OCI-LY3 (cell line): ENCODE measurements around the gene ERBB3.

ENCODE experiments used
- H2AFZ ChIP-seq: fragments of 200-600, 300-600 bp; shearing (Covaris generic); 2 replicates; pipeline ENCODE4 v1.6.0; 2014; ENCODE audit warnings: antibody characterized with exemption, low read depth, low read length
- H3K27ac ChIP-seq: fragments of 200-600, 300-600 bp; sonication (generic); 2 replicates; pipeline ENCODE4 v1.5.1; 2014; ENCODE audit warnings: mild to moderate bottlenecking, low read length, moderate library complexity, mixed read lengths
- H3K27me3 ChIP-seq: fragments of 200-600, 300-600 bp; sonication (generic); 2 replicates; pipeline ENCODE4 v1.6.1; 2014; ENCODE audit warnings: low read depth, low read length, mixed read lengths
- H3K36me3 ChIP-seq: fragments of 200-600, 300-600 bp; sonication (generic); replicated peaks from 2 replicates; pipeline ENCODE3; 2014; ENCODE audit warnings: low read depth, low read length, mixed read lengths
- H3K4me1 ChIP-seq: fragments of 300-600, 200-600 bp; sonication (generic); 2 replicates; pipeline ENCODE4 v1.6.1; 2014; ENCODE audit warnings: low read length, mixed read lengths
- H3K4me2 ChIP-seq: fragments of 200-600, 300-600 bp; sonication (generic); 2 replicates; pipeline ENCODE4 v1.6.1; 2014; ENCODE audit warnings: low read length, mixed read lengths
- H3K4me3 ChIP-seq: fragments of 300-600, 200-600 bp; sonication (generic); 2 replicates; pipeline ENCODE4 v1.5.1; 2014; ENCODE audit warnings: antibody characterized with exemption, mild to moderate bottlenecking, low read length, moderate library complexity
- H3K79me2 ChIP-seq: fragments of 300-600, 200-600 bp; shearing (Covaris generic); 2 replicates; pipeline ENCODE4 v1.6.1; 2014; ENCODE audit warnings: mild to moderate bottlenecking, low read length, mixed read lengths
- H3K9ac ChIP-seq: fragments of 300-600, 200-600 bp; shearing (Covaris generic); 2 replicates; pipeline ENCODE4 v1.6.0; 2014; ENCODE audit warnings: mild to moderate bottlenecking, low read length, moderate library complexity
- H3K9me3 ChIP-seq: fragments of 200-600, 300-600 bp; shearing (Covaris generic); 2 replicates; pipeline ENCODE4 v1.6.1; 2014; ENCODE audit warnings: low read length, mixed read lengths; ENCODE audit not compliant: insufficient read depth
- H4K20me1 ChIP-seq: fragments of 200-600, 300-600 bp; sonication (generic); 2 replicates; pipeline ENCODE4 v1.6.1; 2016; ENCODE audit warnings: low read length, mixed read lengths; ENCODE audit not compliant: insufficient read depth
- CTCF ChIP-seq: fragments of 200-600, 300-600 bp; sonication (generic); IDR thresholded peaks from 2 replicates; pipeline ENCODE4 v1.5.1; 2014; ENCODE audit warnings: antibody characterized with exemption, low read length, low read depth
- EZH2phosphoT487 ChIP-seq: fragments of 200-600 bp; shearing (Covaris generic); IDR thresholded peaks from 2 replicates; pipeline ENCODE4 v1.6.1; 2018; ENCODE audit warnings: antibody characterized with exemption, mixed run types, low read depth

The ERBB3 gene

GRCh38 chr12:56086096-56086495, 6.1 kb downstream of the ERBB3 start:
- H3K9ac ChIP-seq, result no peak overlapping the region
- no peaks in the 10 kb centered on the region for H4K20me1 ChIP-seq
- no peak overlapping the region for H2AFZ ChIP-seq
- H3K27me3 ChIP-seq, result peaks cover 24% of the 10 kb centered on the region
- H3K4me2 ChIP-seq, result no peak overlapping the region
- no peak overlapping the region for H3K4me3 ChIP-seq
- no peaks in the 10 kb centered on the region for H3K4me1 ChIP-seq
- H3K27ac ChIP-seq, result no peak overlapping the region
- H3K79me2 ChIP-seq, result no peaks in the 10 kb centered on the region
- no peaks in the 10 kb centered on the region for H3K36me3 ChIP-seq
- no peaks in the 10 kb centered on the region for H3K9me3 ChIP-seq
- TF ChIP-seq EZH2phosphoT487, result no peak
- TF ChIP-seq CTCF, result no peak

- no peak overlapping the region for H3K4me2 ChIP-seq
- H4K20me1 ChIP-seq, result no peaks in the 10 kb centered on the region
- peaks cover 26% of the 10 kb centered on the region for H3K27me3 ChIP-seq
- H2AFZ ChIP-seq, result no peak overlapping the region
- no peaks in the 10 kb centered on the region for H3K79me2 ChIP-seq
- H3K4me3 ChIP-seq, result no peak overlapping the region
- no peaks in the 10 kb centered on the region for H3K9me3 ChIP-seq
- TF ChIP-seq EZH2phosphoT487 (no peak), CTCF (no peak)
- no peaks in the 10 kb centered on the region for H3K36me3 ChIP-seq
- no peaks in the 10 kb centered on the region for H3K4me1 ChIP-seq
- no peak overlapping the region for H3K9ac ChIP-seq
- H3K27ac ChIP-seq, result no peak overlapping the region
These were observed 6.6 kb downstream of the ERBB3 start for GRCh38 chr12:56086608-56087007.

GRCh38 chr12:56087220-56087619, 7.3 kb downstream of the ERBB3 start:
- no peak overlapping the region for H3K27ac ChIP-seq
- H3K79me2 ChIP-seq, result no peaks in the 10 kb centered on the region
- H3K9ac ChIP-seq, result no peak overlapping the region
- H3K27me3 ChIP-seq, result peaks cover 22% of the 10 kb centered on the region
- no peak overlapping the region for H3K4me3 ChIP-seq
- H3K4me2 ChIP-seq, result no peak overlapping the region
- no peak overlapping the region for H2AFZ ChIP-seq
- H3K9me3 ChIP-seq, result no peaks in the 10 kb centered on the region
- H4K20me1 ChIP-seq, result no peaks in the 10 kb centered on the region
- TF ChIP-seq EZH2phosphoT487 (no peak), CTCF (no peak)
- no peaks in the 10 kb centered on the region for H3K36me3 ChIP-seq
- no peaks in the 10 kb centered on the region for H3K4me1 ChIP-seq

- H3K79me2 ChIP-seq, result no peaks in the 10 kb centered on the region
These were observed 17.8 kb downstream of the ERBB3 start for GRCh38 chr12:56097738-56098137.

More at GRCh38 chr12:56097738-56098137, 17.8 kb downstream of the ERBB3 start:
- H3K9ac ChIP-seq, result no peak overlapping the region
- H3K9me3 ChIP-seq, result no peaks in the 10 kb centered on the region
- no peak overlapping the region for H3K4me3 ChIP-seq
- no peak overlapping the region for H3K27ac ChIP-seq
- H3K4me1 ChIP-seq, result no peaks in the 10 kb centered on the region
- no peak overlapping the region for H3K4me2 ChIP-seq
- H3K36me3 ChIP-seq, result no peaks in the 10 kb centered on the region
- no peak overlapping the region for H2AFZ ChIP-seq
- H4K20me1 ChIP-seq, result no peaks in the 10 kb centered on the region
- H3K27me3 ChIP-seq, result peaks cover 27% of the 10 kb centered on the region
- TF ChIP-seq EZH2phosphoT487 (no peak), CTCF (no peak)
